UCSD-AML1 (cell line): ENCODE data around the gene IFNGR1.
"Not testable (repeated sequence)": the region's sequence is repeated elsewhere in the genome, so short reads cannot be mapped to it uniquely, and the experiment has no call there.

ENCODE experiments used
- DNase-seq: peaks from one replicate; lab custom pipeline; 2025; ENCODE audit not compliant: unreplicated experiment; lab: John Stamatoyannopoulos, UW

IFNGR1 gene

GRCh38 chr6:137218917-137219663 is at the start of gene IFNGR1:
Gene IFNGR1, minus strand, starts transcription at chr6:137219385. Its CDS starts 58 bp downstream, at chr6:137219327.
- peak; percentile 96 for DNase-seq

DNA sequence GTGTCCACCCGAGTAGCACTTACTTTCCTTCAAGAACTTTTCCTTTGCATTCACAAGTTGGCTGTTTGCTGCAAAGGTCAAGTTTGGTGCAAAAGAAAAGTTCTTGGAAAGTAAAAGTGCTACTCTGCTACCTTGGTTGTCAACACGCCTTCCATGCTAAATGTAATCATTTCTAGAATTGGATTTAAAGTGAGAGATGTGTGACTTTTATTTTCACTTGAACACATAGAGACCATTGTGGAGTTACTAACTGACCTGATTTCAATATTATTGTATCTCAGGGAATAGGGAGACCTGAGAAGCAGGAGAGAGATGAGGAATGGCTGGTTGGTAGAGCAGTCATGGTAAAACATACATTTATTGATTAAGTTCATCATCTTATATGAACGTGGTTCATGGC is 49.7 kb upstream of the IFNGR1 start:
- DNase-seq, result no peak

- DNase-seq, result no peak
Observed at GRCh38 chr6:137266309-137266586, 47.1 kb upstream of the IFNGR1 start.

- DNase-seq, result no peak
Observed at GRCh38 chr6:137265561-137266308, 46.5 kb upstream of the IFNGR1 start.

GRCh38 chr6:137264311-137265075 is 45.3 kb upstream of the IFNGR1 start:
- no peak for DNase-seq

- DNase-seq, result no peak
Observed at GRCh38 chr6:137261761-137262160, 42.6 kb upstream of the IFNGR1 start.

- no peak for DNase-seq
Observed at GRCh38 chr6:137261361-137261760, 42.2 kb upstream of the IFNGR1 start.

DNA sequence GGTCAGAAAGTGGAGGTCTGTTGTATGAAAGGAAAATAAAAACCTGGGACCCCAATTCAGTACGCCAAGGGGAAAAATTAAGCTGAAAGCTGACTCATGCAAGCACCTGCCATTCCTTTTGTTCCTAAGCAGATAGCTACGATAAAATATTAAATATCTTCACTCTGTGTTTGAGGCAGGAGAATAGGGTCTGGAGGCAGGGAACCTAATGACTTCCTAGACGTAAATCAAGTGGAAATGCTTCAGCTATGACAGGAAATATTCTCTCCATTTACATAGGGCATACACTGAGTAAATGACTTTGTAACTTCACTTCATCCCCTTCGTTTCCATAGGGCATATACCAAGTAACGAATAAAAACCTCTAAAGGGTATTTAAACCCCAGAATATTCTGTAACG is 41.0 kb upstream of the IFNGR1 start:
- DNase-seq, result no peak

GRCh38 chr6:137259349-137259748 is 40.2 kb upstream of the IFNGR1 start:
- no peak for DNase-seq

- DNase-seq, result peak; percentile 14
Observed at GRCh38 chr6:137258170-137258569, 39.0 kb upstream of the IFNGR1 start.

GRCh38 chr6:137256350-137257103 is 37.3 kb upstream of the IFNGR1 start:
- no peak for DNase-seq

GRCh38 chr6:137254966-137255365 is 35.8 kb upstream of the IFNGR1 start:
- DNase-seq, result no peak

DNA sequence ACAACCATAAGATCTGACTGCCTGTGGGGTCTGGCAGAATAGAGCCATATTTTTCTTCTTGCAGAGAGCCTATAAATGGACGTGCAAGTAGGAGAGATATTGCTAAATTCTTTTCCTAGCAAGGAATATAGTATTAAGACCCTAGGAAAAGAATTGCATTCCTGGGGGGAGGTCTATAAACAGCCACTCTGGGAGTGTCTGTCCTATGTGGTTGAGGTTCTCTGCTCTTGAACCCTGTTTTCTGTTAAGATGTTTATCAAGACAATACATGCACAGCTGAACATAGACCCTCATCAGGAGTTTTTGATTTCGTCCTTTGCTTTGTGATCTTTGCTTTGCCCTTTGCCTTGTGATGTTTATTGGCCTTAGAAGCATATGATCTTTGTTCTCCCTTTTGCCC is 35.2 kb upstream of the IFNGR1 start:
- DNase-seq, result not testable (repeated sequence)

DNA sequence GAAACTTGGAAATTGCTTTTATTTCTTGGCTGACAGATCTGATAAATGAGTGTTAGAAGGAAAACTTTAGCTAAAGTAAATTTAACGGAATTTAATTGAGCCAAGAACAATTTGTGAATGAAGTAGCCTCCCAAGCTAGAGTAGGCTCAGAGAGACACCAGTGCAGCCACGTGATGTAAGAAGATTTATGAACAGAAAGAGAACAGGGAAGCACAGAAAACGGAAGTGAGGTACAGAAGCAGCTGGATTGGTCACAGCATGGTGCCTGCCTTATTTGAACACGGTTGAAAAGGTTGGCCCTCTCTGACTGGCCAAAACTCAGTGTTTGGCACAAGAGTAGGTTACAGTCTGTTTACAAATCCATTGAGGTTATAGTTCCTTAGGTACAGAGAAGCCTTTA is 29.5 kb upstream of the IFNGR1 start:
- DNase-seq, result no peak

GRCh38 chr6:137247724-137248123 is 28.5 kb upstream of the IFNGR1 start:
- DNase-seq, result no peak

GRCh38 chr6:137246791-137247202 is 27.6 kb upstream of the IFNGR1 start:
- no peak for DNase-seq

- DNase-seq, result no peak
Observed at GRCh38 chr6:137246164-137246563, 27.0 kb upstream of the IFNGR1 start.

DNA sequence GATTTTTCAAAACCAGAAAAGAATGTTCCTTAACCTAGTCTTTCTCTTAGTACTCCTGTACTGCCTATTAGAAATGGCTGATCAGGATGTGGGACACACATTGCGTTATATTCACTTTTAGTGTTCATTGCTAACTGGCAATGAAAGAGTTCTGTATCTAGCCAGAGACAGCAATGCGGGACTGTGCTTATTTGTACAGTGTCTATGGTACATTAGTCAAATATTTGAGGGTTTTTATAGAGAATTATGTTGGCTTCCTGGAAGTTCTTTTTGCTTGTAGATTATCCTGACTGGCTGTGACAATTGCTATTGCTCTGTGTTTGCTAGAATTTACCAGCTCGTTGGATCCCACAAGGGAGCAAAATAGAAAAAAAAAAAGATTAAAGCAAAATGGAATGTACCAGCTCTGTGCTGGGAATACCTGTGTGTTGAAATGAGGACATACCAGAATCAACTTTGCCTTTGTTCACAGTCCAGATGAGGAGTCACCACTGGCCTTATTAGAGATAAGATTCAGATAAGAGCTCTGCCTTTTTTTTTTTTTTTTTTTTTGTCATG is 22.4 kb upstream of the IFNGR1 start:
- no peak for DNase-seq

GRCh38 chr6:137240168-137240567 is 21.0 kb upstream of the IFNGR1 start:
- peak; percentile 23 for DNase-seq

DNA sequence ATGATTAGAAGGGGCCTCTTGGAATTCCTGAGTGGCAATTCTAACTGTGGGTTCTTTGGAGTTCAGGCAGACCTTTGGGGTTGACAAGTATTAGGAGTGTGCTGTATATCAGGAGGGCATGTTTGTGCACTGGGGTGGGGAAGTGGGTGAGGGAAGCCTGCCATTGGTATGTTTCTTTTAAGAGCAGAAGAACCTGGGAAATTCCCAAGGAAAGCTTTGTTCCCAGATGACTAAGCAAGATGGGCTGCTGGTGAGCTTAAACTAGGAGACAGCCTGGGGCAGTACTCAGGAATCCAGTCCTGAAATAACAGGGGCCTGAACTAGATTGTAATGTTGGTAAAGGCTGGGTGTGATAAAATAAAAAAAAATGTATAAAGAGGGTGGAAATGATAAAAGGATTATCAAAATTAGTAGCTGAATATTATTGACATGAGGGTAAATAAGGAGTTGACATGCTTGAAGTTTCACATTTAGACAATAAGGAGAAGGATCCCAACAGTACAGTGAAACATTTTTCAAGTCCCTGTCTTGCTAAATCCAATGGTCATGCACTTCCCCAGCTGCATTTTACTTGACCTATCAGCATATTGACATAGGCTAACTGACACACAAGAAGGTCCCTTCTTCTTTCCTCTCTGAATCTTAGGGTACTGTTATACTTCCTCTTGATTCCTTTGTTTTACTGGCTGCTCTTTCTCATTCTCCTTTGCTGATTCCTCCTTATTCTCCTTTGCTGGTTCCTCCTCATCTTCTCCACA is 18.4 kb upstream of the IFNGR1 start:
- DNase-seq, result no peak
